ENCODE data around the gene ZNF783. TPM values are rescaled to one million over a fixed set of nuclear protein-coding genes. Genes with fewer than 3 reads are reported as not detected.

ZNF783 gene
- total RNA-seq, 1 donor from 2014 or later = 19.0 TPM

- Mint-ChIP-seq H3K36me3 (ENCODE audit: low read depth) (peaks cover 2% of the 10 kb centered on the region), H3K9me3 (ENCODE audit: low read depth) (peaks cover 20% of the 10 kb centered on the region), H3K27ac (ENCODE audit: unreplicated experiment) (no peak overlapping the region), H3K27me3 (ENCODE audit: low read depth) (peaks cover 8% of the 10 kb centered on the region), H3K4me3 (ENCODE audit: unreplicated experiment) (no peak overlapping the region), H3K4me1 (ENCODE audit: low read depth) (peaks cover 14% of the 10 kb centered on the region)
- no peak for DNase-seq (ENCODE audit: low spot score)
- no peak for TF ChIP-seq CTCF (IDR thresholded peaks at IDR 0.05)
Measured at GRCh38 chr7:149333321-149333717, 71.3 kb downstream of the ZNF783 start.

- Mint-ChIP-seq H3K4me1 (ENCODE audit: low read depth) (peaks cover 14% of the 10 kb centered on the region), H3K9me3 (ENCODE audit: low read depth) (peaks cover 23% of the 10 kb centered on the region), H3K27me3 (ENCODE audit: low read depth) (peaks cover 5% of the 10 kb centered on the region), H3K36me3 (ENCODE audit: low read depth) (peaks cover 2% of the 10 kb centered on the region), H3K4me3 (ENCODE audit: unreplicated experiment) (no peak overlapping the region), H3K27ac (ENCODE audit: unreplicated experiment) (no peak overlapping the region)
- TF ChIP-seq CTCF (IDR thresholded peaks at IDR 0.05) = no peak
- DNase-seq (ENCODE audit: low spot score) = no peak
Measured at GRCh38 chr7:149334219-149334618, 72.2 kb downstream of the ZNF783 start.

Other genes with a start within 250 kb of the ZNF783 start
- gene PDIA4, start 233.7 kb upstream of the ZNF783 start, total RNA-seq = 135 to 411 TPM (median 140 TPM) in 3 replicates
- gene ZNF786, start 171.5 kb upstream of the ZNF783 start, total RNA-seq = 7.2 to 7.7 TPM (median 7.3 TPM) in 3 replicates
- gene ZNF425, start 135.9 kb upstream of the ZNF783 start, total RNA-seq = 4.0 to 4.5 TPM (median 4.1 TPM) in 3 replicates
- 14.9 to 18.1 TPM (median 15.8 TPM) in 3 replicates for gene ZNF398, start 114.7 kb upstream of the ZNF783 start, total RNA-seq
- 24.5 to 26.3 TPM (median 24.9 TPM) in 3 replicates for gene ZNF282, start 66.7 kb upstream of the ZNF783 start, total RNA-seq
- 7.9 to 10.5 TPM (median 7.9 TPM) in 3 replicates for gene ZNF212, start 22.5 kb upstream of the ZNF783 start, total RNA-seq
- 11.7 to 15.2 TPM (median 15.1 TPM) in 3 replicates for gene ZNF777, start 198.9 kb downstream of the ZNF783 start, total RNA-seq
- gene ZNF746, start 235.6 kb downstream of the ZNF783 start, total RNA-seq = 16.1 to 17.0 TPM (median 16.2 TPM) in 3 replicates